Ovary (tissue), 9 donors: Measurements from ENCODE around the gene MPRIP. TPM values are rescaled to one million over a fixed set of nuclear protein-coding genes. Genes with fewer than 3 reads are reported as not detected.

ENCODE experiments used
- DNase-seq, 5 donors: peaks; one replicate each; pipeline ENCODE4 v3.0.0-alpha.2; 2019 to 2020
- H3K27ac ChIP-seq, 2 donors: fragments of 200-600 bp; one replicate each; pipeline versions ENCODE4 v1.5.1 to v1.8.0; 2019 to 2022
- H3K27me3 ChIP-seq: fragments of 200-600 bp; one replicate; pipeline ENCODE4 v1.8.0; 2022
- H3K36me3 ChIP-seq: fragments of 200-600 bp; sonication (generic); one replicate; pipeline ENCODE4 v1.5.1; 2019
- H3K4me1 ChIP-seq: one replicate; pipeline ENCODE4 v1.8.1; 2013; ENCODE audit warnings: mild to moderate bottlenecking, moderate library complexity; ENCODE audit not compliant: insufficient read depth
- H3K4me3 ChIP-seq: fragments of 200-600 bp; sonication (generic); one replicate; pipeline ENCODE4 v1.5.1; 2017
- H3K9me3 ChIP-seq, 2 donors: fragments of 200-600 bp in 1 of 2; sonication (generic) in 1 of 2; one replicate each; pipeline versions ENCODE4 v1.5.1 to v1.8.1; 2013 to 2019; ENCODE audit warnings: mild to moderate bottlenecking in 1 of 2, moderate library complexity in 1 of 2
- CTCF ChIP-seq, 3 donors: fragments of 450-650 bp in 2 of 3; fragments of 200-600 bp in 1 of 3; IDR thresholded peaks; one replicate each; pipeline versions ENCODE4 v1.5.1 to v1.8.0; 2016 to 2022; ENCODE audit warnings: antibody characterized with exemption in 3 of 3, mild to moderate bottlenecking in 1 of 3
- EP300 ChIP-seq: sonication (generic); formaldehyde crosslinking; IDR thresholded peaks from one replicate; pipeline ENCODE4 v1.6.1; 2017; ENCODE audit warnings: antibody characterized with exemption
- POLR2A ChIP-seq: fragments of 450-650 bp; IDR thresholded peaks from one replicate; pipeline ENCODE4 v1.6.1; 2017; ENCODE audit warnings: antibody characterized with exemption, mild to moderate bottlenecking, moderate library complexity
- WGBS, 3 donors: extraction: QIAGEN DNeasy Blood & Tissue Kit in 1 of 3; methylation state at CpG; one replicate each; pipeline versions ENCODE4 v1.1.5 to v1.1.7; 2013 to 2017; 5-methylcytosine and 5-hydroxymethylcytosine counted together
- intact Hi-C, 4 donors: fragments of 100-400 bp; cut with DNase I; formaldehyde crosslinking; loops; one replicate each; pipeline versions ENCODE4 v1.11.0 to v1.15.1; 2022 to 2023
- polyA plus RNA-seq, 2 donors: library from polyadenylated mRNA; stranded (reverse); fragments of 200-250 nt in 1 of 2; fragments of 350-450 nt in 1 of 2; fragmentation: Illumina TruSeq in 1 of 2; extraction: RNeasy Lipid Tissue Mini Kit (QIAGEN cat#74804) in 1 of 2; gene quantifications; one replicate each; pipeline ENCODE4 v1.2.3, GENCODE V29; 2013 to 2014
- total RNA-seq, 7 donors: library from RNA; depleted of rRNA in 2 of 7; stranded (reverse); fragments of >200 nt in 2 of 7; fragmentation: NEBNext Ultra II Directional in 3 of 7; extraction: Animal tissue kit (Norgen Biotek cat#: 25700) in 3 of 7; gene quantifications; one replicate each; pipeline versions ENCODE4 v1.1.0 to v1.2.4, GENCODE V29; 2016 to 2023
- donor health status: DM: no; HTN: no; CAD: no; lungs with moderate emphysema.
- donor health status: DM: no; HTN: no; CAD: no.
- donor health status: Bipolar disorder and iron deficiency.
- donor health status: DM: yes; HTN: yes; CAD: no.
- donor health status: DM: no; HTN: no; CAD: no.
- donor health status: DM: yes; HTN: yes; CAD: no.

MPRIP gene
- total and polyA plus RNA-seq, 9 donors = 72.3 to 256 (median 202) TPM

- Histone ChIP-seq H3K4me3 (no peak overlapping the region), H3K9me3 (no peaks in the 10 kb centered on the region), H3K4me1 (no peaks in the 10 kb centered on the region), H3K27ac (no peak overlapping the region), H3K36me3 (no peaks in the 10 kb centered on the region), H3K27me3 (no peaks in the 10 kb centered on the region)
- intact Hi-C loops = loop anchor here in 2 of 4 donors (10.0 kb wide), 2 partner anchors 92 to 162 kb away; partner anchors contain the start of genes FLCN (in 1 of the 2) and NT5M (in 1 of the 2)
- WGBS, 3 donors = 84 to 92% (median 91%) methylated on average over 11 of the region's 11 CpGs
- no peak for TF ChIP-seq POLR2A
- TF ChIP-seq EP300 = no peak
- no peak for TF ChIP-seq CTCF (IDR thresholded peaks at IDR 0.05)
- DNase-seq = no peak
These were observed 100.3 kb downstream of the MPRIP start for GRCh38 chr17:17142556-17142955.

- Histone ChIP-seq H3K27ac (no peak overlapping the region), H3K27me3 (no peaks in the 10 kb centered on the region), H3K36me3 (no peaks in the 10 kb centered on the region), H3K4me3 (no peak overlapping the region), H3K9me3 (no peaks in the 10 kb centered on the region), H3K4me1 (no peaks in the 10 kb centered on the region)
- TF ChIP-seq POLR2A (no peak), EP300 (no peak), CTCF (IDR thresholded peaks at IDR 0.05) (no peak)
- intact Hi-C loops = loop anchor here in 2 of 4 donors (10.0 kb wide), 2 partner anchors 91 to 161 kb away; partner anchors contain the start of genes FLCN (in 1 of the 2) and NT5M (in 1 of the 2)
- DNase-seq = no peak
- whole genome bisulfite sequencing, 3 donors = 91 to 92% (median 92%) methylated on average over 18 to 19 of the region's 19 CpGs
These were observed 101.2 kb downstream of the MPRIP start for GRCh38 chr17:17143501-17143900.

GRCh38 chr17:17144061-17144460, 101.8 kb downstream of the MPRIP start:
- H3K27ac ChIP-seq = no peak overlapping the region
- H3K9me3 ChIP-seq = no peaks in the 10 kb centered on the region
- TF ChIP-seq EP300 (no peak), POLR2A (no peak), CTCF (IDR thresholded peaks at IDR 0.05) (no peak)
- H3K36me3 ChIP-seq = no peaks in the 10 kb centered on the region
- DNase-seq = no peak
- H3K27me3 ChIP-seq = no peaks in the 10 kb centered on the region
- H3K4me3 ChIP-seq = no peak overlapping the region
- intact Hi-C loops = loop anchor here in 2 of 4 donors (10.0 kb wide), 2 partner anchors 91 to 161 kb away; partner anchors contain the start of genes FLCN (in 1 of the 2) and NT5M (in 1 of the 2)
- no peaks in the 10 kb centered on the region for H3K4me1 ChIP-seq
- 89 to 98% (median 94%) methylated on average over 4 of the region's 4 CpGs for WGBS, 3 donors

- H3K9me3 ChIP-seq = no peaks in the 10 kb centered on the region
- no peaks in the 10 kb centered on the region for H3K4me1 ChIP-seq
- intact Hi-C loops = loop anchor here in 2 of 4 donors (10.0 kb wide), 2 partner anchors 90 to 160 kb away; partner anchors contain the start of genes FLCN (in 1 of the 2) and NT5M (in 1 of the 2)
- H3K36me3 ChIP-seq = no peaks in the 10 kb centered on the region
- H3K4me3 ChIP-seq = no peak overlapping the region
- no peak for DNase-seq
- WGBS, 3 donors = 78 to 83% (median 80%) methylated on average over 13 of the region's 13 CpGs
- no peaks in the 10 kb centered on the region for H3K27me3 ChIP-seq
- TF ChIP-seq POLR2A (no peak), CTCF (IDR thresholded peaks at IDR 0.05) (no peak), EP300 (no peak)
- no peak overlapping the region for H3K27ac ChIP-seq
These were observed 102.8 kb downstream of the MPRIP start for GRCh38 chr17:17144916-17145665.
